Fibroblast of lung (primary cell): ENCODE measurements around the gene THSD7A.

Source experiments
- CTCF ChIP-seq, 2 donors: IDR thresholded peaks in 1 of 2; conservative IDR thresholded peaks in 1 of 2; 1 replicate in 1 of 2; 2 replicates in 1 of 2; pipeline ENCODE4 v1.5.1; 2011 to 2012; ENCODE audit warnings: low read length in 2 of 2, control low read depth in 1 of 2, inconsistent platforms in 1 of 2, low read depth in 1 of 2, mild to moderate bottlenecking in 1 of 2
- EZH2 ChIP-seq: IDR thresholded peaks from 2 replicates; pipeline ENCODE4 v1.5.1; 2012; ENCODE audit warnings: low read length, control low read depth, mild to moderate bottlenecking; ENCODE audit errors: missing control alignments

- TF ChIP-seq CTCF (conservative IDR thresholded peaks at IDR 0.05 in 1 of 2, IDR thresholded peaks at IDR 0.05 in 1 of 2; ENCODE audit: low read depth in 1 of 2, low read length in 2 of 2), result no peak
- no peak for TF ChIP-seq EZH2
Observed at GRCh38 chr7:11751315-11751714, 80.7 kb downstream of the THSD7A start.
